IPS DF 6.9 (cell line): ENCODE results near the gene PRKAG2.
A peak's percentile ranks its signal among the peaks of the same experiment; 100 is the strongest.
"Not testable (repeated sequence)": the region's sequence is repeated elsewhere in the genome, so short reads cannot be mapped to it uniquely, and the experiment has no call there.

Source experiments
- DNase-seq: peaks from one replicate; pipeline ENCODE4 v3.0.0-alpha.2; 2013; ENCODE audit warnings: low read depth, low spot score
- H3K27ac ChIP-seq: one replicate; pipeline ENCODE4 v1.5.1; 2013; ENCODE audit warnings: low read length, control low read depth
- H3K27me3 ChIP-seq: 2 replicates; pipeline ENCODE4 v1.6.1; 2013; ENCODE audit warnings: mild to moderate bottlenecking, low read length; ENCODE audit not compliant: control insufficient read depth, insufficient read depth
- H3K36me3 ChIP-seq: 2 replicates; pipeline ENCODE4 v1.6.1; 2013; ENCODE audit warnings: low read length; ENCODE audit not compliant: control insufficient read depth, insufficient read depth
- H3K4me1 ChIP-seq: 2 replicates; pipeline ENCODE4 v1.6.1; 2013; ENCODE audit warnings: low read length; ENCODE audit not compliant: control insufficient read depth, insufficient read depth
- H3K4me3 ChIP-seq: 2 replicates; pipeline ENCODE4 v1.5.1; 2013; ENCODE audit warnings: mild to moderate bottlenecking, low read length
- H3K9me3 ChIP-seq: 2 replicates; pipeline ENCODE4 v1.6.1; 2013; ENCODE audit warnings: low read length, inconsistent platforms; ENCODE audit not compliant: control insufficient read depth, insufficient read depth
- WGBS: extraction: QIAGEN DNeasy Blood & Tissue Kit; methylation state at CpG from one replicate; pipeline ENCODE4 v1.1.7; 2013; ENCODE audit warnings: mixed read lengths, missing lambda C conversion rate; ENCODE audit not compliant: insufficient read length, insufficient coverage; 5-methylcytosine and 5-hydroxymethylcytosine counted together

The PRKAG2 gene

GRCh38 chr7:151756866-151757265 lies 120.0 kb downstream of the PRKAG2 start:
- H3K9me3 ChIP-seq = no peaks in the 10 kb centered on the region
- H3K4me1 ChIP-seq = peaks cover 5% of the 10 kb centered on the region; the same call in 1 of the 2 replicates
- no peaks in the 10 kb centered on the region for H3K36me3 ChIP-seq
- no peak for DNase-seq
- H3K27ac ChIP-seq = no peak overlapping the region
- H3K27me3 ChIP-seq = no peaks in the 10 kb centered on the region
- no CpG with 5 or more reads among the region's 13 CpGs for WGBS
- H3K4me3 ChIP-seq = no peak overlapping the region

GRCh38 chr7:151756076-151756731 lies 120.7 kb downstream of the PRKAG2 start:
- Histone ChIP-seq H3K27me3 (no peaks in the 10 kb centered on the region), H3K4me3 (no peak overlapping the region), H3K36me3 (no peaks in the 10 kb centered on the region), H3K9me3 (no peaks in the 10 kb centered on the region), H3K27ac (no peak overlapping the region), H3K4me1 (peaks cover 5% of the 10 kb centered on the region; the same call in 1 of the 2 replicates)
- no peak for DNase-seq
- WGBS = no CpG with 5 or more reads among the region's 19 CpGs

- Histone ChIP-seq H3K27ac (no peak overlapping the region), H3K9me3 (no peaks in the 10 kb centered on the region), H3K36me3 (no peaks in the 10 kb centered on the region), H3K27me3 (no peaks in the 10 kb centered on the region), H3K4me1 (peaks cover 5% of the 10 kb centered on the region; the same call in 1 of the 2 replicates), H3K4me3 (no peak overlapping the region)
- whole genome bisulfite sequencing = no CpG with 5 or more reads among the region's 11 CpGs
- DNase-seq = no peak
Measured at GRCh38 chr7:151755131-151755801, 121.6 kb downstream of the PRKAG2 start.

GRCh38 chr7:151754688-151755130 lies 122.2 kb downstream of the PRKAG2 start:
- Histone ChIP-seq H3K9me3 (no peaks in the 10 kb centered on the region), H3K36me3 (no peaks in the 10 kb centered on the region), H3K4me1 (peaks cover 5% of the 10 kb centered on the region; the same call in 1 of the 2 replicates), H3K4me3 (no peak overlapping the region), H3K27ac (no peak overlapping the region), H3K27me3 (no peaks in the 10 kb centered on the region)
- DNase-seq = no peak
- no CpG with 5 or more reads among the region's 17 CpGs for WGBS

GRCh38 chr7:151754142-151754590 lies 122.7 kb downstream of the PRKAG2 start:
- Histone ChIP-seq H3K9me3 (no peaks in the 10 kb centered on the region), H3K4me1 (peaks cover 5% of the 10 kb centered on the region; the same call in 1 of the 2 replicates), H3K4me3 (no peak overlapping the region), H3K27me3 (no peaks in the 10 kb centered on the region), H3K27ac (no peak overlapping the region), H3K36me3 (no peaks in the 10 kb centered on the region)
- WGBS = no CpG with 5 or more reads among the region's 14 CpGs
- peak; percentile 94 for DNase-seq

- Histone ChIP-seq H3K27ac (no peak overlapping the region), H3K36me3 (no peaks in the 10 kb centered on the region), H3K4me3 (no peak overlapping the region), H3K9me3 (no peaks in the 10 kb centered on the region), H3K27me3 (no peaks in the 10 kb centered on the region), H3K4me1 (peaks cover 5% of the 10 kb centered on the region; the same call in 1 of the 2 replicates)
- WGBS = no CpG with 5 or more reads among the region's 19 CpGs
- DNase-seq = no peak
Measured at GRCh38 chr7:151752816-151753595, 123.9 kb downstream of the PRKAG2 start.

- DNase-seq = no peak
- no CpG with 5 or more reads among the region's 8 CpGs for WGBS
- no peak overlapping the region for H3K27ac ChIP-seq
- H3K4me3 ChIP-seq = no peak overlapping the region
- H3K36me3 ChIP-seq = no peaks in the 10 kb centered on the region
- H3K27me3 ChIP-seq = no peaks in the 10 kb centered on the region
- no peaks in the 10 kb centered on the region for H3K9me3 ChIP-seq
- peaks cover 5% of the 10 kb centered on the region; the same call in 1 of the 2 replicates for H3K4me1 ChIP-seq
Measured at GRCh38 chr7:151752037-151752436, 124.9 kb downstream of the PRKAG2 start.

GRCh38 chr7:151748733-151749132 lies 128.2 kb downstream of the PRKAG2 start:
- H3K27ac ChIP-seq = no peak overlapping the region
- peaks cover 2% of the 10 kb centered on the region for H3K4me1 ChIP-seq
- H3K36me3 ChIP-seq = no peaks in the 10 kb centered on the region
- no peaks in the 10 kb centered on the region for H3K9me3 ChIP-seq
- H3K4me3 ChIP-seq = no peak overlapping the region
- no peak for DNase-seq
- no peaks in the 10 kb centered on the region for H3K27me3 ChIP-seq
- WGBS = no CpG with 5 or more reads among the region's 15 CpGs

- H3K4me3 ChIP-seq, DNase-seq, H3K27me3 ChIP-seq, H3K4me1 ChIP-seq, H3K36me3 ChIP-seq, H3K27ac ChIP-seq, H3K9me3 ChIP-seq: not testable (repeated sequence)
- WGBS = no CpG with 5 or more reads among the region's 5 CpGs
Measured at GRCh38 chr7:151748021-151748420, 128.9 kb downstream of the PRKAG2 start.

GRCh38 chr7:151745706-151746105 lies 131.2 kb downstream of the PRKAG2 start:
- WGBS = no CpG with 5 or more reads among the region's 11 CpGs
- Histone ChIP-seq H3K4me1 (peaks cover 4% of the 10 kb centered on the region), H3K27me3 (no peaks in the 10 kb centered on the region), H3K36me3 (no peaks in the 10 kb centered on the region), H3K9me3 (no peaks in the 10 kb centered on the region), H3K4me3 (no peak overlapping the region), H3K27ac (no peak overlapping the region)
- DNase-seq = no peak
